ENCODE measurements around the gene ZNF77.
"Not testable (repeated sequence)": the region's sequence is repeated elsewhere in the genome, so short reads cannot be mapped to it uniquely, and the experiment has no call there.

The ZNF77 gene

DNA sequence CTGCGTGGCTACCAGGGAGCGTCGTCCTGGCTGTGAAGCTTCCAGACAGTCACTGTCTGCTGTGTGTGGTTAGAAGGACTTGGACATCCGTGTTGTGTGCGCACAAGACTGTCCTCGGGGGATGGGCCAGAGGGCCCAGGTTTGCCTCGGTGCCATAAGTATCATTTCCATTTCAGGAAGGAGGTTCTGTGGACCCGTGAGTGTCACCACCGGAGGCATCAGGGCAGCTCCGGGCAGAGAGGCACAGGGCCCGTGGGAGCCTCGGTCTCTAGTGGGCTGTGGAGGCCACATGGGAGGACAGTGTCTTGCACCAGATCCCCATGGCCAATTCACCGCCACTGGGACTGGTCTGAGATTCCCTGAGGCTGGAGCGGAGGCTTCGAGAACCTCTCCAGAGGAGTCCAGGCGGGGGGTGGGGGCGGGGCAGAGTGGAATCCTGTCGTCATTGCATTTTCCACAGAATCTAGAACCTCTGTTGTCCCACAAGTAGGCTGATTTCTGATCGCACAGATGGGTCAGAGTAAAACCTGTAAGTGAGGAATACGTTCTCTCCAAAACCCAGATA lies 38.1 kb downstream of the ZNF77 start:
- DNase-seq, result no peak

DNA sequence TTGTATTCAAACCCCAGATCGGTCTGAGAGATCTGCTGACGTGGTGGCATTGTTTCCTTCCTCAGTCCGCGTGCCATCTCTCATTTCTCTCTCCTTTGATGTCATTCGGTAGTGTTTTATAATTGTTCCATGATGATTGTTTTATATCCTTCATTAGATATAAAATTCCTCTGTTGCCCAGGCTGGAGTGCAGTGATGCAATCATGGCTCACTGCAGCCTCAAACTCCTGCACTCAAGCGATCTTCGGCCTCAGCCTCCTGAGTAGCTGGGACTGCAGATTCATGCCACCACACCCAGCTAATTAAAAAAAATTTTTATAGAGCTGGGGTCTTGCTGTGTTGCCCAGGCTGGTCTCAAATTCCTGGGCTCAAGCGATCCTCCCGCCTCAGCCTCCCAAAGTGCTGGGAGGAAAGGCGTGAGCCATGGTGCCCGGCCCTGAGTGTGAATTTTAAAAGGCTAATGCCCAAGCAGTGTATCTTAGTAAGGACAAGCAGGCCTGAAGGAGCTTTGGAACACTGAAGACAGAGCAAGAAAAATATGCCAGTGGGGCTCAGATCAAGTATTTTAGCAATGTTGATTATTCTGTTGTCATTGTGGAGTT lies 38.8 kb downstream of the ZNF77 start:
- DNase-seq, result no peak

DNA sequence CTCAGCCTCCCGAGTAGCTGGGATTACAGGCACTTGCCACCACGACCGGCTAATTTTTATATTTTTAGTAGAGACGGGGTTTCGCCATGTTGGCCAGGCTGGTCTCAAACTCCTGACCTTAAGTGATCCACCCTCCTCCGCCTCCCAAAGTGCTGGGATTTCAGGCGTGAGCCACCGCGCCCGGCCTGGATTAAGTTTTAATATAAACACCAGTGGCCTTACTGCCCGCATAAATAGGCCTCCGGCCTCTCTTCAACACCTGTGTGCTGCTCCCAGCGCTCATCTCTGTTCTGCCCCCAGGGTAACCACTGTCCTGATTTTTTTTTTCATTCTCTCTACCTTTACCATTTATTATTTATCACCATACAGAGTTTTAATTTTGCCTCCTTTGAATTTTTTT lies 41.4 kb downstream of the ZNF77 start:
- not testable (repeated sequence) for DNase-seq

DNA sequence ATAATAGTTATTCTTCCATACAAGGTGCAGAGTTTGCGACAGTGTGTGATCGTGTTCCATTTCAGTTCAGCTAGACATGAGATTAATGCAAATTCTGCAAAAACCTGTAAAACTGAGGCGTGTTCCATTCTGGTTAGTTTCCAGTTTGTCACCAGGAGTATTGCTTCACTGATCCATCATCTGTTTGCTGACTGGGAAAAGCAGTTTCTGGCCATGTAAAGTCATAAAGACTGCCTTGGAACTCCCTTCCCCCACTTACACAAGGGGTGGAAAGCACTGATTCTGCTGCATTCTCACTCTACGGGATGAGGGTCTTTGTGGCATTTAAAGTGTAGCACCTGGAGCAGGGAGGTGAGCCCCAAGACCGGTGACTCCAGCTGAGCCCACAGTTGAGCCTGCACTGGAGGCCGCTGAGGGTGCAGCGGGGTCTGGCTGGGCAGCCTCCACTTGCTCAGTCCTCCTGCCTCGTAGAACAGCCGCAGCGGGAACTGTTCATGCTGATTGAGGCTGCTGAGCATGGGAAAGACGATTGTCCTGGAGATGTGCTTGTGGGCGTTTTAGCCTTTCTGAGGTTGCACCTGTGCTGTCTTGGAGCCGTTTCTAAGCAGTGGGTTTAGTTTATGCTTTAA lies 42.1 kb downstream of the ZNF77 start:
- DNase-seq, result no peak

DNA sequence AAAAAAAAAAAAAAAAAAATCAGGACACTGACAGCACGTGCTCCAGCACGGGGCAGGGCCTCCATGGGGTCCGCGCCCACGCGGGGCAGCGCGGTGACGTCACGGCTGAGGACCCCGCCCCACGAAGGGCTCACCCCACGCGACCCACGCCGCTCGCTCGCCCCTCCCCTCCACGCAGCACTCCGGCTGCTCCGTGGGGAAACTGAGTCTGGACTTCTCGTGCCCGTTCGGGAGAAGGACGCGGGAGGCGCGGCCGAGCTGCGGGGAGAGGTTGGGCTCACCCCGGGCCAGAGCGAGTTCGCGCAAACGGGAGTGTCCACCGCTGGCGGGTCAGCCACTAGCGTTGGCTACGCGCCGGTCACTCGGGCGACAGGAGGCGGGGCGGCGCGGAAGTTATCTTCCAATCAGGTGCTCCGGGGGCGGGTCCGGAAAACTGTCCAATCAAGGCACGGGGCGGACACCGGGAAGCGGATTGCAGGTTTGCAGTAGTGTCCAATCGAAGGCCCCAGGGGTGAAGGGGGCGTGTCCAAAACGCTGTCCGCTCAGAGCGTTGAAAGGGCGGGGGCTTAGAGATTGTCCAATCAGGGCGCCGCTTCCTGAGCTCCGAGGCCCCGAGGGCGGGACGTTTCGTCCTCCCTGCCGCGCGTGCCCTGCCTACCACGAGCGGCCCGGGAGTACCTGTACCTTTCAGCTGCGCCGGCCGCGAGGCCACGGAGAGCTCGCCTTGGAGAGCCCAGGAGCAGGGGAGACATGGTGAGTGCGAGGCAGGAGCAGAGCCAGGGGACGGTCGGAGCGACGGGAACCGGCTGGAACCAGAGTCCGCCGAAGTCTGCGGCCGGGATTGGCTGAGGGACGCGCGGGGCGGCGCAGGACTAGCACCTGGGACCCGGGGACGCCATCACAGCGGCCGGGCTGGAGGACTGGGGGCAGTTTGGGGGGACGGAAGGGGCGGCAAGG lies 44.2 kb downstream of the ZNF77 start, which contains the start of gene ZNF57:
Gene ZNF57, plus strand, starts transcription at position 633 of the 957 bp plus-strand sequence. Its CDS starts 118 bp downstream, at position 751.
- DNase-seq, result peak; percentile 98

DNA sequence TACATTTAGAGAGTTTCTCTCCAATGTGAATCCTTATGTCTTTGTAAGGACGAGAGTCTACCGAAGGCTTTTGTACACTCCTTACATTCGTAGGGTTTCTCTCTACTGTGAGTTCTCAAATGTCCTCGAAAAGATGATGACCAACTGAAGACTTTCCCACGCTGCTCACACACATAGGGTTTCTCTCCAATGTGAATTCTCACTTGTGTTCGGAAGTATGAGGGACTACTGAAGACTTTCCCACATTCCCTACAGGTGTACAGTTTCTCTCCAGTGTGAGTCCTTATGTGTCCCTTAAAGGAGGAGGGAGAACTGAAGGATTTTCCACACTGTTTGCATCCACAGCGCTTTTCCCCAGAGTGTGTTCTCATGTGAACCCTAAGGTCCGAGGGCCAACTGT lies 48.1 kb downstream of the ZNF77 start:
- DNase-seq, result no peak

DNA sequence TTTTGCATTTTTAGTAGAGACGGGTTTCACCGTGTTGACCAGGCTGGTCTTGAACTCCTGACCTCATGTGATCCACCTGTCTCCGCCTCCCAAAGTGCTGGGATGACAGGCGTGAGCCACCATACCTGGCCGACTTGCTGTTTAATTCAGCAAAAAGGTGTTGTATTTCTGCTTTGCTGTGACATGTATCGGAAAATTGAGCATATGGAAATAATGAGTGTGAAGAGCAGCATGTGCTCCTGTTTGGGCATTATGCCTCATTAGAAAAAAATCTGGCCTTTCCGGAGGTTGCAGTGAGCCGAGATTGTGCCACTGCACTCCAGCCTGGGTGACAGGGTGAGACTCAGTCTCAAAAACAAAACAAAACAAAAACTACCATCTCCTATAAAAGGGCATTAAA lies 54.2 kb downstream of the ZNF77 start:
- DNase-seq, result not testable (repeated sequence)

DNA sequence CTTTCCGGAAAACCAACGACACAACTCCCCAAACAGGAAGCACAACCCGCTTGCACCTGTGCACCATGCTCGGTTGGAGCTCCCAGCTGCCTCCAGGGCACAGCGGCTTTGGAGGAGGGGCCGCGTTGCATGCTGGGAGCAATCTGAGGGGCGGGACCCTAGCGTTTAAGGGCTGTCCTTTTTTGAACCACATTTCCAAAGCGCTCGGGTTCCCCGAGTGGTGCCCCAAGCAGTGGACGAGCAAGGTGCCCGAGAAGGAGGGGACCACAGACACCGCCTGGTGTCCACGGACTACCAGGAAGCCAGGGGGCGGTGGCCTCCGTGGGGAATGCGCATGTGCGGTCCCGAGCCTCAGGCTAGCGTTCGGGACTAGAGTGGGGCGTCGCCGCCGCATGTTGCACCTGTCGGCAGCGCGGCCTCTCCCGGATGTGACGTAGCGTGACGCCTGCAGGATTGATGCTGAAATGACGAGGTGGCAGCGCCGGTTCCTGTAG lies 56.0 kb downstream of the ZNF77 start:
- no peak for DNase-seq

DNA sequence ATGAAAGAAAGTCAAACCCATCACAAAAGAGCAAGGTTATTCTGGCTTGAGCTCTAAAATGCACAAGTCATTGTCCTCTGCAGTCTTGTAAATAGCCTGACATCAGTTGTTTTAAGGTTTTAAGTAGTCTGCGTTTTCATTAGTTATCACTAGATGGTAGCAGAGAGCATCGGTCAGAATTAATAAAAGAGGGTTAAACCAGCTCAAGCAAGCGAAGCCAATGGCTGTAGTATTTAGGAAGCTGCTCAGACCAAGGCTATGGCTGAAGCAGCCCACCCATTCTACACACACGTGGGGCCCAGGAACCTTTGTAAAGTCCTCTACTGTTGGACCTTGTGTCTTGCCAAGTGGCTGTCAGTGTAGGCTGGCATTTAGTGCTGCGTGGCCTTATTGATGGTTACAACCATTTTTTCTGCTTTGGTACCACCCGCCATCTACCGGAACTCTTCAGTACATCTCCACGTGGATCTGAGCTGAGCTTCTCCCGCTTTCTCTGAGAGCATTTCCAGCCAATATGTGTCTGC lies 57.3 kb downstream of the ZNF77 start:
- peak; percentile 12 for DNase-seq

DNA sequence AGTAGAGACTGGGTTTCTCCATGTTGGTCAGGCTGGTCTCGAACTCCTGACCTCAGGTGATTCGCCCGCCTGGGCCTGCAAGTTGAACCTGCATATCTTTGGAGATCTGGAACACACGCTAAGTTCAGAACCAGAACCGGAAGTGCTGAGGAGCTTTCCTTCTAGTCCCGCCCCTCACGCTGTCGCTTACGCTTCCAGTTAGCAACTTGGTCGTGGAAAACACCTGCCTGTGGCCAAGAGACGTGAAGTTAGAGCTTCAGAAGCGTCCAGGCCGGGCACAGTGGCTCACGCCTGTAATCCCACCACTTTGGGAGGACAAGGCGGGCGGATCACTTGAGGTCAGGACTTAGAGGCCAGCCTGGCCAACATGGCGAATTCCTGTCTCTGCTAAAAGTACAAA lies 59.0 kb downstream of the ZNF77 start:
- DNase-seq, result no peak

DNA sequence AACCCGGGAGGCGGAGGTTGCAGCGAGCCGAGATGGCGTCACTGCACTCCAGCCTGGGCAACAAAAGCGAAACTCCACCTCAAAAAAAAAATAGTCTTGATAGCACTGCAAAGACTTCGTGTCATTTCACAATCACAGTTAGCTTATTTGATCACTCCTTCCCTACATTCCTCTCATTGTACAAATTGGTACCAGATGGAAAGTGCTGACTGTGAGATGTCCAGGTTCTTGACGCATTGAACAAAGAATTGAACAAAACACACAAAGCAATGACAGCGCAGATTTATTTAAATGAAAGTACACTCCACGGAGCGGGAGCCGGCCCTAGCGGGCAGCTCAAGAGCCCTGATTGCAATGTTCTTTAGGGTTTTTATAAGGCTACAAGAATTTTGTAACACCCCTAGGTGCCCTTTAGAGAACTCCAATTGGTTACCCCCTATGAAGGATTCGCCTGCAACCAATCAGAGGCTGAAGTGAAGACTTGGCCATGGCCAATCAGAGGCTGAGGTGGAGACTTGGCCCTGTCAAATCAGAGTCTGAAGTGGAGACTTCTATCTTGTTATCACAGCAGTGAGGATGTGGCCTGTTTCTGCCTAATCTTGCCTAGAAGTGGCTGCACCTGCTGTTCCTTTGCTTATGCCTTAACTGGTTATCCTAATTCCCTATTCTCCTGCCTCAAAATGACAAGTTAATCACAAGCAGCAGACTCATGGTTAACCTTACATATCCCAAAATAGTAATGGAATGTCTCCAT lies 60.9 kb downstream of the ZNF77 start:
- no peak for DNase-seq
